GOT3 (cell line): ENCODE data around the gene MICAL3.
"Not testable (repeated sequence)": the region's sequence is repeated elsewhere in the genome, so short reads cannot be mapped to it uniquely, and the experiment has no call there.

ENCODE experiments used
- DNase-seq: peaks from one replicate; lab custom pipeline; 2025; ENCODE audit warnings: mixed read lengths; lab: John Stamatoyannopoulos, UW

The MICAL3 gene

DNA sequence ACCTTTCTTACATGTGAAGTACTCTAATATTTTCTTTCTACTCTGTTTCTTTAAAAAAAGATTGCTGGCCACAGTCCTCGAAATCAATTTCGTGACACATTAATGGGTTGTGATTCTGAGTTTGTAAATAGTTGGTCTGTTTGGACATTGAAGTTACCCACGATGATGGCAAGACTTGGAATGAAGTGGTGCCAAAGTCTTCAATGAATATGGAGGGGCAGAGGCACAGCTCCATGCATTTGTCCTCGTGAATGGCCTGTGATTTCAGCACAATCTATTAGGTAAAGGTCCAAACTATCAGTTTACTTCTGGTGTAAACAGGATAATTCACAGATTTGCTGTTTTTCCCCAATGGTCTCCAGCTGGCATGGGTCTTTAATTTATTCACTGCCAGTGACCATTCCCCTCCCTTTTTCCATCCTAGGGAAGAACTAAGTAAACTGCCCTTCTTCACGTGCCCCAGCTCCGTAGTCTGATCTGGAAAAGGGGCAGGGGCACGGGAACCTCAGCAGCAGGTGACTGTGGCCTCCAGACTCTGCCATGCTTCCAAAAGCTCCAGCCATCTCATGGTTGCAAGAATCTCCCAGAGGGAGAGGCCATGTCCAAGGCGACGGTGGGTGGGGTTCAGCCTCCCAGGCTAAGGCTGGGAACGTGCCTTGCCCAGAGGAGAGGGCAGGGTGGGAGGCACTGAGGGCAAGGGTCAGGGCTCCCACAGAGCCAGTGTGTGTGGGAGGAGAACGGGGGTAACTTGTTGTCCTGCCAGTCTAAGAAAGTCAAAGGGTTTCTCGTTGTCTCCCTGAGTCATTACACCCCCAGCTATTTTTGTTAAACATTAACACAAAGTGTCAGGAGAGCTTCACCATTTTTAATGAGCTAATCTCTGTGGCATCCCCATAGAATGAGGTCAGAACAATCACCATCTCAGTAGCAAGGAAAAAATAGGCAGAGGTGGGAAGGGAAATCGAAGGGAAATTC, 36.6 kb upstream of the MICAL3 start:
- no peak for DNase-seq

DNA sequence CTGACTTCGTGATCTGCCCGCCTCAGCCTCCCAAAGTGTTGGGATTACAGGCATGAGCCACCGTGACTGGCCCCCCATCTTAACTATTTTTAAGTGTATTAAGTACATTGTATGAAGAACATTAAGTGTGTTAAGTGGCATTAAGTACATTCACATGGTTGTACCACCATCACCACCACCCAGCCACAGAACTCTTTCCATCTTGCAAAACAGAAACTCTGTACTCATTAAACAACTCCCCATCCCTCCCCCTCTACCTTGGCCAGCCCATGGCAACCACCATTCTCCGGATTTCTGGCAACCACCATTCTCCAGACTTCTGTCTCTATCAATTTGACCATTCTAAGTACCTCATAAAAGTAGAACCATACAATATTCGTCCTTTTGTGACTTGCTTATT, 35.6 kb upstream of the MICAL3 start:
- no peak for DNase-seq

DNA sequence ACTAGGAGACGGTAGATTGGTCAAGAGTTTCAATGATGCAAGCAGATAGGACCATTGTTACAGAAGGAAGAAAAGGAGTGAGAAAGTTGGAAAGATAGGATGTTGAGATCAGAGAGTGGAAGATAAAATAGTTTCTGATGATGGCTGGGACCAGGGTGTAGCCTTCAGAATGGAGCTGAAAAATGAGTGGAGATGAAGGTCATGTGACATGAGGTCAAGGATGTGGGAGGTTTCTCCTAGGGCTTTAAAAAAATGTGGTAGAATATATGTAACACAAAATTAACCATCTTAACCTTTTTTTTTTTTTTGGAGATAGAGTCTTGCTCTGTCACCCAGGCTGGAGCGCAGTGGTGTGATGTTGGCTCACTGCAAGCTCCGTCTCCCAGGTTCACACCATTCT, 35.1 kb upstream of the MICAL3 start:
- no peak for DNase-seq

DNA sequence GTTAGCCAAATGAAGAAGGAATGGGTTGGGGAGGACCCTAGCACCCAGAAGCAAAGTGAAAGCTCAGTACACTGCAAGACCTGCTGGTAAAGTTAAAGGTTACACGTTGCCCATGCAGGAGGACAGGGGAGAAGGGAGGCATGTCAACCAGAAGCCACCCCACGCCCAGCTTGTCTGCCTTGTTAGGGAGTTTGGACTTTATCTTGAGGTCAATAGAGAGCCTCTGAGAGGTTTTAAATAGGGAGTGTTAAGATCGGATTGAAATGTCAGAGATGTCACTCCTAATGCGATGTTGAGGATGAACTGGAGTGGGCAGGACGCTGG, 34.7 kb upstream of the MICAL3 start:
- DNase-seq: no peak

DNA sequence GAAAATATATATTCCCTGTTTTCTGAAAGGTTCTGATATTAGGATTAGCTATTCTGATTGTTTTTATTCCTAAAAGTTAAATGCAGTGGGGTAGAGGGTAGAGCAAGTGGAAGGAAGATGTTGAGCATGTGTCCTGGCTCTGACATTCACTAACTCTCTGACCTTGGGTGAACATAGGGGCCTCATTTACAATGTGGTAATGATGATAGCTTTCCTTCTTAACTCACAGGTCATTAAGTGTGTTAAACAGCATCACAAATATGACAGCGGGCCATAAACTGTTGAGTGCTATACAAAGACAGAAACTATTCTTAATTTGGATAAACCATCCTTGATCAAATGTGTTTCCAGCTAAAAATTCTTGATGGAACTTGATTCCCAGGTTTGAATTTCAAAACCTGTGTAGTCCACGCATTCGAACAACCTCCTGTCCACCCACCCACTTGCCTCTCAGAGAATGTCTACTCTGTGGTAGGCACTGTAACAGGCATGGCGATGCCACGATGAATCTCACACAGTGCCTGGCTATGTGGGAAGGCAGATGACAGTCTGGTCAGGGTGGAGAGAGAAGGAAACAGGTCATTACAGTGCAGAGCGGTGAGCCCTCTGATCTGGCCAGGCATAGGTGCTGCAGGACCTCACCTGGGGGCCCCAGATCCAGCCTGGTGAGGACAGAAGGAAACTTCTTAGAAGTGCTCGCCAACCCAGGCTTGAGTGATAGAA, 34.2 kb upstream of the MICAL3 start:
- DNase-seq: no peak

DNA sequence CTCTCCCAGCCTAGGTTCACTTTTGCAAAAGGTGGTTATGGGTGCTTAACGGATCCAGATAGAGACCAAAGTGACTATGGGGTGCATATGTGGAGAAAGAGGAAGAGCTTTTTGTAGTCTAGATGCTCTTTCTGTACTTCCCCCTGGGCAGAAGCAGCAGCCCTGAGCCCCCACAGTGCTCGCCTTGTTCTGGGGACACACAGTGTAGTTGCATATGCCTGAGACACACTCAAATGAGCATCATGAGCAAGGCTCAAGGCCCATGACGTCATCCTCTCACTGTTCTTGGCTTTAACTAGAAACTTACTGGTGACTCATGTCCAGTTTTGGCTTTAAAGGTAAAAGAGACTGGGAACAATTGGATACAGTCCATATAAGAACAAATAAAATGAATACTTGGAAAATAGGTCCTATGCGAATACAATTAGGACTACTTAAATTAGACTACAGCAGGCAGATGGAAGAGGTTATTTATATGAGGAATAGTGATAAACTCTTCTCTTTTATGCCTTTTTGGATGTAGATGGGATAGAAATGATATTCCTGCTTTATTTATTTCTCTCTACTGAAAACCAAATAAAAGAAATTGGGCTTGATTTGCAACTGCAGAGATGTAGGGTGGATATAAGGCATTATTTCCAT, 33.3 kb upstream of the MICAL3 start:
- DNase-seq: no peak

DNA sequence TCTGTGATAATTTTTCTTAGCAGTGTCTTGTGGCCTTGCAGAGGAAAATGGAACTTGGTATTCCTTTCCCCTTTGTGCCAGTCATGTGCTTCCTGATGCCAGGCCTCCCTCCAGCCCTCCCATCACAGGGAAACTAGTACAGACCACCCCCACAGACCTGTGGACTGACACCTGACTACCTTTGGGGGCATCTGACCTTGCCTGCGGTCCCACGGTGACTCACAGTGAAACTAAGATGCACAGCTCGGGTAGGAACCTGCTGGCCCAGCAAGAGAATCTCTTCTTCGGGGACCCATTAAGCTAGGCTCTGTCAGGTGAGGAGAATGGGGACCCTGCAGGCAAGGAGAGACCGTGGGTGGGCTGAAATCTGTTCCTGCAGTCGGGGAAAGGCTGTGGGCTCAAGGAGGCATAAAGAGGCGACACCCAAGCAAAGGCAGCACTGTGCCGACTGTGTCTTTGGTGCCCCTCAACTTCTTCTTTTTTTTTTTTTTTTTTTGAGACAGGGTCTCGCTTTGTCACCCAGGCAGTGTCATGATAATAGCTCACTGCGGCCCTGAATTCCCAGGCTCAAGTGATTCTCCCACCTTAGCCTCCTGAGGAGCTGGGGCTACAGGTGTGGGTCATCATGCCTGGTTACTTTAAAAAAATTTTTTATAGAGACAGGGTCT, 32.6 kb upstream of the MICAL3 start:
- no peak for DNase-seq

DNA sequence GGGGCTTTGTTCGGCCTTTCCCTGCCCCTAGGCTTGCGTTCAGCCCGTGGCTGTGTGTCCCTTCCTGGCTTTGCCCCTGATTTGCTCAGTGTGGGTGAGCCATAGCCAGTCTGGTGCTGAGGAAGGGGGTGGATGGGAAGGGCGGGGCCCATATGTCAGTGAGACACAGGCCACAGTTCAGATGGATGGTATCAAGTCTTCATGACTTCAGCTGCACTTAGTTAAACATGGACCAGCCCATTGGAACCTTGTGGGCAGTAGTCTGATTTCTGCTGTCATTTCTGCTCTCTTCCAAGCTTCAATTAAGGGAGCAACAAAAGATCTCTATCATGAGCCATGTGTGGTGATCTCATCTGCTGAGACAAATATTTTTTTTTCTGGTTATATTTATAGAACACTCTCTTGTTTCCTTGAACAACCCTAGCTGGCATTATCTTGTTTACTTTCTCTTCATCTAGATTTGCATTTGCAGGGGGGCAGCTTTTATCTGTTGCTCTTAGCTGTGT, 31.9 kb upstream of the MICAL3 start:
- DNase-seq: no peak

DNA sequence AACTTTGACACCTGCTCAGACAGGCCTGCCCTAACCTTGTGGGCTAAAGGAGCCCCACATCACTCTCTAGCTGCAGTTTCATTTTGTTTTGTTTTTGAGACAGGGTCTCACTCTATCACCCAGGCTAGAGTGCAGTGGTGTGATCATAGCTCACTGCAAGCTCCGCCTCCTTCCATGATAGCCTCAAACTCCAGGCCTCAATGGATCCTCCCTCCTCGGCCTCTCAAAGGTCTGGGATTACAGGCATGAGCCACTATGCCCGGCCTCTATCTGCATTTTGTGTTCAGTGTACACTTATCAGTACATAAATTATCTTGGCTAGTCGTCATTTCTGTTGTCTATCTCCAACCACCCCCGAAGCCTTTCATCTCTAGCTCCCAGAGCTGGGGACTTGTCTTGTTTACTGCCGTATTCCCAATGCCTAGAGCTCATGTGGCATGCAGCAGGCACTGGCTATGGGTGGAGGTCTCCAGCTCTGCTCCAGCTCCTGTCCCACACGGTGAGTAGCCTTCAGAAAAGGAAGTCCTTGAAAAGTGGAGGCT, 31.3 kb upstream of the MICAL3 start:
- no peak for DNase-seq

DNA sequence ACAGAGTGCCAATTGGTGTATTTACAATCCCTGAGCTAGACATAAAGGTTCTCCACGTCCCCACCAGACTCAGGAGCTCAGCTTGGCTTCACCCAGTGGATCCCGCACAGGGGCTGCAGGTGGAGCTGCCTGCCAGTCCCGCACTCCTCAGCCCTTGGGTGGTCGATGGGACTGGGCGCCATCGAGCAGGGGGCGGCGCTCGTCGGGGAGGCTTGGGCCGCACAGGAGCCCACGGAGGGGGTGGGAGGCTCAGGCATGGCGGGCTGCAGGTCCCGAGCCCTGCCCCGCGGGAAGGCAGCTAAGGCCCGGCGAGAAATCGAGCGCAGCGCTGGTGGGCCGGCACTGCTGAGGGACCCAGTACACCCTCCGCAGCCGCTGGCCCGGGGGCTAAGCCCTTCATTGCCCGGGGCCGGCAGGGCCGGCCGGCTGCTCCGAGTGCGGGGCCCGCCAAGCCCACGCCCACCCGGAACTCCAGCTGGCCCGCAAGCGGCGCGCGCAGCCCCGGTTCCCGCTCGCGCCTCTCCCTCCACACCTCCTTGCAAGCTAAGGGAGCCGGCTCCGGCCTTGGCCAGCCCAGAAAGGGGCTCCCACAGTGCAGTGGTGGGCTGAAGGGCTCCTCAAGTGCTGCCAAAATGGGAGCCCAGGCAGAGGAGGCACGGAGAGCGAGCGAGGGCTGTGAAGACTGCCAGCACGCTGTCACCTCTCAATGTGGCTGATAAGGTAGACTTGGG, 29.0 kb upstream of the MICAL3 start:
- not testable (repeated sequence) for DNase-seq

DNA sequence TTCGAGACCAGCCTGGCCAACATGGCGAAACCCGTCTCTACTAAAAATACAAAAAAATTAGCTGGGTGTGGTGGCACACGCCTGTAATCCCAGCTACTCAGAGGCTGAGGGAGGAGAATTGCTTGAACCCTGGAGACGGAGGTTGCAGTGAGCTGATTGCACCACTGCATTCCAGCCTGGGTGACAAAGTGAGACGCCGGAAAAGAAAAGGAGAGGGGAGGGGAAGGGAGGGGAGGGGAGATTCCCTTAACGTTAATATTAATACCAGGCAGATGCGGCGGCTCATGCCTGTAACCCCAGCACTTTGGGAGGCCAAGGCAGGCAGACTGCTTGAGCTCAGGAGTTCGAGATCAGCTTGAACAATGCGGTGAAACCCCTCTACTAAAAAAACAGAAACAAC, 26.8 kb upstream of the MICAL3 start:
- not testable (repeated sequence) for DNase-seq

DNA sequence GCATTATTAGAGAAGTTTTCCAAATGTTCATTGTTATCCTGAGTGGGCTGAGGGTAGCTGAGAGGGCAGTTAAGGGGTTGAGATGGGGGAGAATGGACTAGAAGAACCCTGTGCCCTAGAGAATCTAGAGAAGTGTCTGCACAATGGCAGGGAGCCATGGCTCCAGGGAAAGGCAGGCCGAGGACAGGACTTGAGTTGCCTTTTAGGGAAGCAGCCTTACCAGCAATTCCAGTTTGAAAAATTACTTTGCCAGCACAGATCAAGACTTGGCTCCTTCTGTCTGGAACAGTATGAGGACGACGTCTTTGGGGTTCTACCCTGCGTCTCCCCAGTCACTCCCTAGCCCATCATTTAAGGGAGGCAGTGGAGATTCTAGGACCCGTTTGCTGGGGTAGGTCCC, 25.7 kb upstream of the MICAL3 start:
- no peak for DNase-seq

DNA sequence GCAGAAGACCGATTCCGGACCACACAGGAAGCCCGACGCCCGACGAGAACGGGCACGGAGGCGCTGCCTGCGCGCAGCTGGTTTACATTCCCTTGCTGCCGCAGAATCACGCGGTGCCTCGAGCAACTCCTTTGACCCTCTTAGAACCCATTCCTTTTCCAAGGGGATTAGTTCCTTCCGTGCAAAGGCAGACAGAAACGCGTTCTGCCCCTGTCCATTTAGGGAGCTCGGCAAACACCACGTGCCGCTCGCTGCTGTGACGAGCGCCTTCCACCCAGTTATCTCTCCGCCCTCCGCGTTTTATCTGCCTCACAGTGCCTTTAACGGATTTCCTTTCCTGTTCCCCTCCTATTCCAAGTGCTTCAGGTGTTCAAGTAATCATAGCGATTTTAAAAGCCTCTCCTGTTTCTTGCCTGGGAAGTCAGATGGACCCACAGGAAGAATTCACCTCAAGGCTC, 24.1 kb upstream of the MICAL3 start:
- no peak for DNase-seq

DNA sequence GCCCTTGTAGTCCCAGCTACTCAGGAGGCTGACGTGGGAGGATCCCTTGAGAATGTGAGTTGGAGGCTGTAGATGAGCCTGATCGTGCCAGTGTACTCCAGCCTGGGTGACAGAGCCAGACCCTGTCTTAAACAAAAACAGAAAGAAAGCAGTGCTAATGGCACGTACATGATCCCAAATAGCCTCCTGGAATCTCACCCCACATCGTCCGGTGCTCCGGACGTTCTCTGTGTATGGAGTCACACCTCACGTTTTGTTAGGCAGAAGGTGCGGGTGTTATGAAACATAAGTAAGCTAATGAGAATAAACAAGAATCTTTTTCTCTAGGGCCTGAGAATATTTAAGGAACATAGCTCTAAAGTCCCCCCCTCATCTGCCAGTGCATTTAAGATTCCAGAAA, 23.7 kb upstream of the MICAL3 start:
- DNase-seq: no peak

DNA sequence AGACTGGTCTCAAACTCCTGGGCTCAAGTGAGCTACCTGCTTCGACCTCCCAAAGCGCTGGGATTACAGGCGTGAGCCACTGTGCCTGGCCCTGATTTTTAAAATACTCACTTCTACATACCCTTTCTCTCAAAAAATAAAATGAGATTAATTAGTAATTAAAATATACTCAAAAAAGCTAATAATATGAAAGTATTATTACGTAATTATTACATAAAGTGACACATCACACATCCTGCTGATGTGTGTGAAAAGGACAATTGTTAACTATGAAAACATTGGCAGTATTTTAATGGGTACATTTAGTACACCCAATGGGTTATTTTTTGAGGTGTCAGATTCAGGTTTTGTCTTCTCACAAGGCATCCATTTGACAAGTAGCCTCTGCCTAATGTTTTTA, 21.4 kb upstream of the MICAL3 start:
- no peak for DNase-seq

DNA sequence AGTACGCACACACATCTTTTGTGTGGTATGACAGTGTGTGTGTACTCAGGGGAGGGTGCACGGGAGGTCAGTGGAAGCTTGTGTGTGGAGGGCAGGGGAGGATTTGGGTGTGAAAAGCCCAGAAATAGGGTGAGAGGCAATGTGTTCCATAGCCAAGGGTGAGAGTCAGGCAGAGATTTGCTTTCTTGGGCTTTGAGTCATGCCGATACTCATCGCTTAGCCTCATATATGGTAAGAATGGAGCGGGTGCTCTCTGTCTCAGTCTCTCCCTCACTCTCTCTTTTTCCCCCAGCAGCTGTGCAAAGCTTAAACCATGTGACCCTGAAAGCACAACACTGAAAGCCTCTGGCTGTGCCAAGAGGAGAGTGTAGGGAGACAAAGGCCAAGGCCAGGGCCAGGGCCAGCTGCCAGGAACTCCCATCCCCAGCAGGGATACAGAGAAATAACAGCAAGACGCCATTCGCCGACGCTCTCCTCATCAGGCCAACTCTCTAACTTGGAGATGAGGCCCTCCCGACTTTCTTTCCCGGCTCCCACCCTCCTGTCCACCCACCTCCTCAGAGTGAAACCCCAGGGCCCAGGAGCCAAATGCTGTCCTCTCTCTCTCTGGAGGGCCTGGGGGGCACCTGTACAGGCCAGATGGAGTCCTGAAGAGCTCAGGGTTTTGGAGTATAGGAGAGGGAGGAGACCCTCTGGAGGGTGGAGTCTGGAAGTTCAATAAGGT, 20.3 kb upstream of the MICAL3 start:
- no peak for DNase-seq

DNA sequence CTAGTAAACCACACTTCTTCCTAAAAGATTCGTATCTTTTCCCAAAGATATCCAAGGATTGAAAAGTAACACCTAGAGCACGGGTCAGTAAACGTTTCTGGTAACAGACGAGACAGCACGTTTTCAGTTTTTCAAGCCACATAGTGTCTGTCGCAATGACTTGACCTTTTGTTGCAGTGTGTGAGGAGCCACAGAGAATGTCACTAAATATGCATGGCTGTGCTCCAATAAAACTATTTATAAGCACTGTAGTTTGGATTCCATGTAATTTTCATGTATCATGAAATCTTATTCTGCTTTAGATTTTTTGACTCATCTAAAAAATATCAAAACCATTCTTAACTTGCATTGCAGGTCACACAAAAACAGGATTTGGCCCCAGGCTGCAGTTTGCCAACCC, 18.3 kb upstream of the MICAL3 start:
- DNase-seq: no peak

DNA sequence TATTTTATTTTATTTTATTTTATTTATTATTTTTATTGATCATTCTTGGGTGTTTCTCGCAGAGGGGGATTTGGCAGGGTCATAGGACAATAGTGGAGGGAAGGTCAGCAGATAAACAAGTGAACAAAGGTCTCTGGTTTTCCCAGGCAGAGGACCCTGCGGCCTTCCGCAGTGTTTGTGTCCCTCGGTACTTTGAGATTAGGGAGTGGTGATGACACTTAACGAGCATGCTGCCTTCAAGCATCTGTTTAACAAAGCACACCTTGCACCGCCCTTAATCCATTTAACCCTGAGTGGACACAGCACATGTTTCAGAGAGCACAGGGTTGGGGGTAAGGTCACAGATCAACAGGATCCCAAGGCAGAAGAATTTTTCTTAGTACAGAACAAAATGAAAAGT, 16.5 kb upstream of the MICAL3 start:
- DNase-seq: not testable (repeated sequence)

DNA sequence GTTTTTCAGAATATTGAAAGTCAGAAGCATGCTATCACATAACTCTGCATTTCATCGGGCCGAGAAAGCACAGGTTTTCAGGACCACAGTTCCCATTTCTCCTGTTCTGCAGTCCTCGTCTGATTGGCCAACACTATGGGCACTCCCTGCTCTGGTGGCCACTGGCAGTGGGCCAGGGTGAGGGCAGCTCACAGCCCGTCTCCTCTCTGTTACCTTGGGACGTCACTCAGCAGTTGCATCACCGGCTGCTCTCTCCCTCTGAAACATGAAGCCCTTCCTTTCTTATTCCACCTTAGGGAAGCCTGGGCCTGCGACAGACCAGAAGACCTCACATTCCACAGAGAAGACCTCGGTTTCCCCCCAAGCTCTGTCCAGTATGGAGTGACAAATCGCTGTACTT, 11.4 kb upstream of the MICAL3 start:
- no peak for DNase-seq

DNA sequence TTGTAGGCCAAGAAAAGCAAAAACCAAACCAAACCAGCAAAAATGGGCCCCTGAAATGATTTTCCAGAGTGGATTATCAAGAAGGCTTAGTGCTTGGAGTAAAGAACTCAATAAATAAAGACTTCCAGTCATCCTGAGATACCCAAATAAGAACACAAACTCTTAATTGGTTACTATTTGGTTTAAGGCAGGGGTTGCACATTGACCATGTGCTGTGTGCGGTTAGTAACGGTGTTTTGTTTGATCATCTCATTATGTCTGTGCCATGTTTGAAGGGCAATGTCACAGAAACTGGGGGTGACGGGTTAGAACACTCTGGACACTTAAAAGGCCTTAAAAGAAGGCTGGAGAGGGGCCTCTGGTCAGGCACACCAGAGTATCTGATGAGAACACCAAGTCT, 9.7 kb upstream of the MICAL3 start:
- DNase-seq: no peak
